Endothelial cell of hepatic sinusoid (primary cell): Measurements from ENCODE around the gene NDUFV2.
"Not testable (repeated sequence)": the region's sequence is repeated elsewhere in the genome, so short reads cannot be mapped to it uniquely, and the experiment has no call there.

Source experiments
- in situ Hi-C: cut with HindIII; loops from 2 replicates; pipeline ENCODE4 v1.10.0; 2017; ENCODE audit warnings: low sequenced_read_pairs

Gene NDUFV2

GRCh38 chr18:9146224-9146623, 43.7 kb downstream of the NDUFV2 start:
- in situ Hi-C loops: no loop called here

GRCh38 chr18:9147440-9148202, 45.1 kb downstream of the NDUFV2 start:
- in situ Hi-C loops: no loop called here

GRCh38 chr18:9148203-9148552, 45.7 kb downstream of the NDUFV2 start:
- in situ Hi-C loops: no loop called here

GRCh38 chr18:9150121-9150520, 47.6 kb downstream of the NDUFV2 start:
- in situ Hi-C loops: no loop called here

GRCh38 chr18:9153256-9153655, 50.8 kb downstream of the NDUFV2 start:
- in situ Hi-C loops: no loop called here

- in situ Hi-C loops: no loop called here
Measured at GRCh38 chr18:9156604-9157249, 54.2 kb downstream of the NDUFV2 start.

- in situ Hi-C loops: no loop called here
Measured at GRCh38 chr18:9157806-9158205, 55.3 kb downstream of the NDUFV2 start.

GRCh38 chr18:9160014-9160413, 57.5 kb downstream of the NDUFV2 start:
- in situ Hi-C loops: no loop called here

GRCh38 chr18:9162663-9163062, 60.2 kb downstream of the NDUFV2 start:
- in situ Hi-C loops: not testable (repeated sequence)

- in situ Hi-C loops: not testable (repeated sequence)
Measured at GRCh38 chr18:9164149-9164548, 61.6 kb downstream of the NDUFV2 start.

GRCh38 chr18:9165883-9166282, 63.4 kb downstream of the NDUFV2 start:
- in situ Hi-C loops: not testable (repeated sequence)

- in situ Hi-C loops: not testable (repeated sequence)
Measured at GRCh38 chr18:9169515-9169914, 67.0 kb downstream of the NDUFV2 start.

- in situ Hi-C loops: not testable (repeated sequence)
Measured at GRCh38 chr18:9171919-9172318, 69.4 kb downstream of the NDUFV2 start.

- in situ Hi-C loops: no loop called here
Measured at GRCh38 chr18:9172506-9173127, 70.1 kb downstream of the NDUFV2 start.

GRCh38 chr18:9173770-9174233, 71.3 kb downstream of the NDUFV2 start:
- in situ Hi-C loops: no loop called here

GRCh38 chr18:9174302-9174701, 71.8 kb downstream of the NDUFV2 start:
- in situ Hi-C loops: no loop called here

GRCh38 chr18:9175115-9175514, 72.6 kb downstream of the NDUFV2 start:
- in situ Hi-C loops: no loop called here

GRCh38 chr18:9177031-9177430, 74.5 kb downstream of the NDUFV2 start:
- in situ Hi-C loops: no loop called here

- in situ Hi-C loops: no loop called here
Measured at GRCh38 chr18:9177466-9177865, 75.0 kb downstream of the NDUFV2 start.

GRCh38 chr18:9178557-9178956, 76.1 kb downstream of the NDUFV2 start:
- in situ Hi-C loops: no loop called here

- in situ Hi-C loops: loop anchor here (5.0 kb wide), 1 partner anchor 101 kb away; no protein-coding TSS in a partner anchor
Measured at GRCh38 chr18:9181275-9181674, 78.8 kb downstream of the NDUFV2 start.
